Measurements from ENCODE around the gene C2orf80. TPM values are rescaled to one million over a fixed set of nuclear protein-coding genes. Genes with fewer than 3 reads are reported as not detected.
"Not testable (repeated sequence)": the region's sequence is repeated elsewhere in the genome, so short reads cannot be mapped to it uniquely, and the experiment has no call there.

C2orf80 gene
- total RNA-seq, 1 donor from 2014 or later = not detected

GRCh38 chr2:208118918-208119317 is 70.9 kb downstream of the C2orf80 start:
- Mint-ChIP-seq H3K4me3 (ENCODE audit: unreplicated experiment) (no peak overlapping the region), H3K4me1 (ENCODE audit: unreplicated experiment) (no peaks in the 10 kb centered on the region), H3K9me3 (ENCODE audit: unreplicated experiment) (no peaks in the 10 kb centered on the region), H3K27me3 (ENCODE audit: unreplicated experiment) (peaks cover 11% of the 10 kb centered on the region), H3K27ac (ENCODE audit: unreplicated experiment) (no peak overlapping the region), H3K36me3 (ENCODE audit: unreplicated experiment) (no peaks in the 10 kb centered on the region)
- no peak for TF ChIP-seq CTCF (IDR thresholded peaks at IDR 0.05)
- DNase-seq (ENCODE audit: extremely low spot score, unreplicated experiment) = no peak

GRCh38 chr2:208117390-208117789 is 72.4 kb downstream of the C2orf80 start:
- not testable (repeated sequence) for H3K4me3 Mint-ChIP-seq (ENCODE audit: unreplicated experiment); H3K36me3 Mint-ChIP-seq (ENCODE audit: unreplicated experiment); DNase-seq (ENCODE audit: extremely low spot score, unreplicated experiment); H3K4me1 Mint-ChIP-seq (ENCODE audit: unreplicated experiment); H3K27ac Mint-ChIP-seq (ENCODE audit: unreplicated experiment); H3K9me3 Mint-ChIP-seq (ENCODE audit: unreplicated experiment)
- peaks cover 22% of the 10 kb centered on the region for H3K27me3 Mint-ChIP-seq (ENCODE audit: unreplicated experiment)

Other genes starting within 250 kb of the C2orf80 start
- gene PLEKHM3, start 164.5 kb downstream of the C2orf80 start, total RNA-seq = 12.5 TPM in 2 replicates
- not detected in 2 replicates for gene CRYGD, start 65.5 kb downstream of the C2orf80 start, total RNA-seq
- not detected in 2 replicates for gene CRYGC, start 60.2 kb downstream of the C2orf80 start, total RNA-seq
- gene CRYGB, start 43.9 kb downstream of the C2orf80 start, total RNA-seq = not detected in 2 replicates
- not detected in 2 replicates for gene CRYGA, start 26.4 kb downstream of the C2orf80 start, total RNA-seq
- 49.6 and 52.1 TPM in 2 replicates for gene IDH1, start 65.0 kb upstream of the C2orf80 start, total RNA-seq
- 37.1 and 38.8 TPM in 2 replicates for gene PIKFYVE, start 76.2 kb upstream of the C2orf80 start, total RNA-seq
- gene PTH2R, start 216.8 kb upstream of the C2orf80 start, total RNA-seq = not detected in 2 replicates

All from osteocyte (in vitro differentiated cells).